Testis (tissue), 3 donors: ENCODE results near the gene CTIF. TPM values are rescaled to one million over a fixed set of nuclear protein-coding genes. Genes with fewer than 3 reads are reported as not detected.

Experiments used
- DNase-seq: peaks from one replicate; pipeline ENCODE4 v3.0.0-alpha.2; 2019
- H3K27ac ChIP-seq, 2 donors: fragments of 200-600 bp; sonication (generic); one replicate each; pipeline ENCODE4 v1.5.1; 2019
- H3K27me3 ChIP-seq: fragments of 200-600 bp; sonication (generic); one replicate; pipeline ENCODE4 v1.5.1; 2019
- H3K36me3 ChIP-seq: fragments of 200-600 bp; sonication (generic); one replicate; pipeline ENCODE4 v1.5.1; 2017; ENCODE audit warnings: low read depth; ENCODE audit errors: missing control alignments
- H3K4me1 ChIP-seq: fragments of 200-600 bp; sonication (generic); one replicate; pipeline ENCODE4 v1.5.1; 2019
- H3K4me3 ChIP-seq, 2 donors: fragments of 200-600 bp; sonication (generic); one replicate each; pipeline ENCODE4 v1.5.1; 2017 to 2019
- H3K9me3 ChIP-seq: fragments of 200-600 bp; sonication (generic); one replicate; pipeline ENCODE4 v1.5.1; 2017
- CTCF ChIP-seq, 3 experiments: fragments of 450-650 bp in 2 of 3; fragments of 200-600 bp in 1 of 3; sonication (generic) in 1 of 3; IDR thresholded peaks; one replicate each; pipeline ENCODE4 v1.5.1; 2016 to 2019; ENCODE audit warnings: antibody characterized with exemption in 3 of 3, mild to moderate bottlenecking in 2 of 3, moderate library complexity in 1 of 3
- POLR2A ChIP-seq: fragments of 450-650 bp; IDR thresholded peaks from one replicate; pipeline ENCODE4 v1.6.1; 2017; ENCODE audit warnings: antibody characterized with exemption, mild to moderate bottlenecking, moderate library complexity
- WGBS, 2 donors: methylation state at CpG; one replicate each; pipeline ENCODE4 v1.1.5; 2018; 5-methylcytosine and 5-hydroxymethylcytosine counted together
- intact Hi-C: fragments of 100-400 bp; cut with DNase I; formaldehyde crosslinking; loops from one replicate; pipeline ENCODE4 v1.15.1; 2023; ENCODE audit warnings: low total_unique reads
- polyA plus RNA-seq: library from polyadenylated mRNA; stranded (reverse); fragments of 350-450 nt; fragmentation: Illumina TruSeq; extraction: RNeasy Lipid Tissue Mini Kit (QIAGEN cat#74804); gene quantifications from one replicate; pipeline ENCODE4 v1.2.3, GENCODE V29; 2014; ENCODE audit warnings: low read depth, low replicate concordance; ENCODE audit not compliant: insufficient read depth
- total RNA-seq, 2 donors: library from RNA; depleted of rRNA; stranded (reverse); fragments of >200 nt; gene quantifications; one replicate each; pipeline ENCODE4 v1.2.3, GENCODE V29; 2016

Gene CTIF
- total and polyA plus RNA-seq, 3 donors from 2014 or later: 33.8 to 41.5 (median 35.6) TPM

DNA sequence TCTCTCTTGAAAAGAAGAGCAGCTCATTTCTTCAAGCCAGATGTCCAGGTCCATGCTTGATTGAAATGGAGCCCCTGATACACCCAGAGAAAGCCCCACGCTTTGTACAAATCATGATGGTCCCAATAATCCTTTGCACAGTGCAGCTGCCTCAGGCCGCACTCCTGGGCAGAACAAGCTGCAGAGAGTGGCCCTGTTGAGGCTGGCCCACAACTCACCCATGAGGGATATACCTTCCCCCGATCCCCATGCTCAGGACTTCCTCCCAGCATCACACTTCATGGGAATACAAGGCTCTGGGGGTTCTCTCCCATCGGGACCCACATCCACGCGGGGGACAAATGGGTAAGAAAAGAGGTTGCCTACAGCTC is 181.8 kb downstream of the CTIF start:
- 97 to 100% methylated on average over 4 to 6 of the region's 6 CpGs for WGBS, 2 donors
- intact Hi-C loops: no loop called here

DNA sequence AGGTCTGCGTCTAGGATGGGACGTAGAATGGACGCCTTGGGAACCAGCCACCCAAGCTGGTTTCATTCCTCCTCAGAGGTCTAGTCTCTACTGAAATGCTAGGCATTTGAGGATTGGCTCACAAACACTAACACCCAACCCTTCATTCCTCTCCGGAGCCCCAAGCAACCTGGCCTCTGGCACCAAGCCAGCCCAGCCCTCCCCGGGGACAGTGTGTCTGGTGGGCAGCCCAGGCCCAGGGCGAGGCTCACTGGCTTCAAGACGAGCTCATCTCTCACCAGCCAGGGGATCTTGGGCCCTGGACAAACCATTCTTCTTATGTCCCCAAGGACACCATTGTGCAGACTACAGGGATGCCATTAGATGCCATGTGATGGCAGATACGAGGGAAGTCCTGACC is 182.5 kb downstream of the CTIF start:
- H3K9me3 ChIP-seq: no peaks in the 10 kb centered on the region
- WGBS, 2 donors: 72 to 76% methylated on average over 5 to 8 of the region's 8 CpGs
- TF ChIP-seq POLR2A: no peak
- no peak for TF ChIP-seq CTCF (IDR thresholded peaks at IDR 0.05)
- H3K27ac ChIP-seq: no peak overlapping the region
- DNase-seq: no peak
- no peaks in the 10 kb centered on the region for H3K36me3 ChIP-seq
- H3K27me3 ChIP-seq: no peaks in the 10 kb centered on the region
- intact Hi-C loops: no loop called here
- H3K4me1 ChIP-seq: no peaks in the 10 kb centered on the region
- no peak overlapping the region for H3K4me3 ChIP-seq

More for the DNA sequence above, 181.8 kb downstream of the CTIF start:
- Histone ChIP-seq H3K27ac (no peak overlapping the region), H3K9me3 (no peaks in the 10 kb centered on the region), H3K4me1 (peaks cover 5% of the 10 kb centered on the region), H3K36me3 (no peaks in the 10 kb centered on the region), H3K27me3 (no peaks in the 10 kb centered on the region), H3K4me3 (no peak overlapping the region)
- DNase-seq: no peak
- TF ChIP-seq CTCF (IDR thresholded peaks at IDR 0.05): no peak

GRCh38 chr18:48723016-48723415 is 184.2 kb downstream of the CTIF start:
- DNase-seq: no peak
- Histone ChIP-seq H3K27ac (no peak overlapping the region), H3K4me1 (no peaks in the 10 kb centered on the region), H3K36me3 (no peaks in the 10 kb centered on the region), H3K9me3 (no peaks in the 10 kb centered on the region), H3K4me3 (no peak overlapping the region), H3K27me3 (no peaks in the 10 kb centered on the region)
- TF ChIP-seq POLR2A (no peak), CTCF (IDR thresholded peaks at IDR 0.05) (no peak)
- intact Hi-C loops: no loop called here
- 91 to 92% methylated on average over 5 of the region's 5 CpGs for WGBS, 2 donors

DNA sequence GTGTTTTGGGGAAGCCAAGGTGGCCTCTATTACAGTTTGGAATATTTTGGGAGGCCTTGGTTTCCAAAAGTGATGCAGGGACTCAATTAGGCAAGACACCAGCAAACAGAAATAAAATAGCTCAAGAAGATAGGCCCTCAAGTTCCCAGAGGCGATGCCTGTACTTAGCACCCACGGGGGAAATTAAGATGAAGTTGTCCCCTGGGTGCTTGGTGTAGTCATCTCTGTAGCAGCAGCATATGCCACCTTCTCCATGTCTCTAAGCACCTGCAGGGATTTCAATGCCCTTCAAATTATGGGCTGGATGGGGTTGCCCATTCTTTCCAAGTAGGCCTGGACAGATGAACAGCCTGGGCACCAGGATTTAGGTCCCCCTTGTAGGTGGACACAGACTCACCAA is 185.0 kb downstream of the CTIF start:
- Histone ChIP-seq H3K27ac (no peak overlapping the region), H3K36me3 (no peaks in the 10 kb centered on the region), H3K4me3 (no peak overlapping the region), H3K9me3 (no peaks in the 10 kb centered on the region), H3K4me1 (no peaks in the 10 kb centered on the region), H3K27me3 (no peaks in the 10 kb centered on the region)
- WGBS, 2 donors: 63 to 93% methylated on average over 2 of the region's 2 CpGs
- no peak for TF ChIP-seq POLR2A
- no peak for TF ChIP-seq CTCF (IDR thresholded peaks at IDR 0.05)
- no peak for DNase-seq
- intact Hi-C loops: no loop called here

GRCh38 chr18:48724442-48724841 is 185.6 kb downstream of the CTIF start:
- intact Hi-C loops: no loop called here
- Histone ChIP-seq H3K27me3 (no peaks in the 10 kb centered on the region), H3K9me3 (no peaks in the 10 kb centered on the region), H3K27ac (no peak overlapping the region), H3K4me1 (no peaks in the 10 kb centered on the region), H3K36me3 (no peaks in the 10 kb centered on the region), H3K4me3 (no peak overlapping the region)
- WGBS, 2 donors: 98% methylated on average over 4 of the region's 4 CpGs
- no peak for DNase-seq
- TF ChIP-seq CTCF (IDR thresholded peaks at IDR 0.05) (no peak), POLR2A (no peak)
